Measurements from ENCODE around the gene C6orf120.

Gene C6orf120

GRCh38 chr6:169659820-169660610, 41.9 kb upstream of the C6orf120 start:
- no peak for DNase-seq (ENCODE audit: low read depth)
- TF ChIP-seq CTCF (IDR thresholded peaks at IDR 0.05; ENCODE audit: low read depth, low read length, missing control alignments): no peak
- H3K4me3 ChIP-seq (ENCODE audit: low read depth, low read length): no peak overlapping the region

GRCh38 chr6:169660751-169661390, 41.1 kb upstream of the C6orf120 start:
- H3K4me3 ChIP-seq (ENCODE audit: low read depth, low read length): no peak overlapping the region
- no peak for TF ChIP-seq CTCF (IDR thresholded peaks at IDR 0.05; ENCODE audit: low read depth, low read length, missing control alignments)
- no peak for DNase-seq (ENCODE audit: low read depth)

GRCh38 chr6:169661391-169661756, 40.6 kb upstream of the C6orf120 start:
- TF ChIP-seq CTCF (IDR thresholded peaks at IDR 0.05; ENCODE audit: low read depth, low read length, missing control alignments): no peak
- H3K4me3 ChIP-seq (ENCODE audit: low read depth, low read length): no peak overlapping the region
- DNase-seq (ENCODE audit: low read depth): no peak

- H3K4me3 ChIP-seq (ENCODE audit: low read depth, low read length): no peak overlapping the region
- TF ChIP-seq CTCF (IDR thresholded peaks at IDR 0.05; ENCODE audit: low read depth, low read length, missing control alignments): no peak
- DNase-seq (ENCODE audit: low read depth): no peak
These were observed 38.5 kb upstream of the C6orf120 start for GRCh38 chr6:169663468-169663867.

GRCh38 chr6:169664227-169664626, 37.7 kb upstream of the C6orf120 start:
- H3K4me3 ChIP-seq (ENCODE audit: low read depth, low read length): no peak overlapping the region
- DNase-seq (ENCODE audit: low read depth): no peak

GRCh38 chr6:169665289-169665688, 36.6 kb upstream of the C6orf120 start:
- H3K4me3 ChIP-seq (ENCODE audit: low read depth, low read length): no peak overlapping the region
- TF ChIP-seq CTCF (IDR thresholded peaks at IDR 0.05; ENCODE audit: low read depth, low read length, missing control alignments): no peak
- DNase-seq (ENCODE audit: low read depth): no peak

More at GRCh38 chr6:169664227-169664626, 37.7 kb upstream of the C6orf120 start:
- no peak for TF ChIP-seq CTCF (IDR thresholded peaks at IDR 0.05; ENCODE audit: low read depth, low read length, missing control alignments)
